ENCODE measurements around the gene ANGEL2. TPM values are rescaled to one million over a fixed set of nuclear protein-coding genes. Genes with fewer than 3 reads are reported as not detected.
A peak's percentile ranks its signal among the peaks of the same experiment; 100 is the strongest.
"Not testable (repeated sequence)": the region's sequence is repeated elsewhere in the genome, so short reads cannot be mapped to it uniquely, and the experiment has no call there.

Gene ANGEL2
- total RNA-seq, 1 donor from 2014 or later = 21.2 TPM

DNA sequence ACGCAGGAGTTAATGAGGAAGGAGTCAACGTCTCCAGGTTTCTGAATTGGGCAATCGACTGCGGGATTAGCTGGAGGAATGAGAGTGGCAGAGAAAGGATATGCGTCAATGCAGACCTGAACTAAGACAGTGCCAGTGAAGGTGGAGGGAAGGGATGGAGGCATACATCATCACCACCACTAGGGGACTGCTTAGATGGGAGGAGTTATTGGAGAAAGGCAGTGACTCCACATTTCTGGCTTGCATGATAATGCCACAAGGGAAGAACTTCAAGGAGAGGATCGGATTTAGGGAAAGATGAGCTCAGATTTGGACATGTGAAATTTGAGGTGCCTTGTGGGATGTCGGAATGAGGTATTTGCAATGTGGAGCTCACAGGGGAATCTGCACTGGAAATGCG, 47.9 kb downstream of the ANGEL2 start:
- H3K4me1 Mint-ChIP-seq (ENCODE audit: low read depth) = peaks cover 2% of the 10 kb centered on the region
- no peaks in the 10 kb centered on the region for H3K9me3 Mint-ChIP-seq (ENCODE audit: low read depth)
- no peak overlapping the region for H3K27ac Mint-ChIP-seq (ENCODE audit: unreplicated experiment)
- TF ChIP-seq CTCF (IDR thresholded peaks at IDR 0.05) = peak; percentile 66
- H3K27me3 Mint-ChIP-seq (ENCODE audit: low read depth) = no peaks in the 10 kb centered on the region
- DNase-seq (ENCODE audit: low spot score) = no peak
- no peak overlapping the region for H3K4me3 Mint-ChIP-seq (ENCODE audit: unreplicated experiment)
- H3K36me3 Mint-ChIP-seq (ENCODE audit: low read depth) = no peaks in the 10 kb centered on the region

DNA sequence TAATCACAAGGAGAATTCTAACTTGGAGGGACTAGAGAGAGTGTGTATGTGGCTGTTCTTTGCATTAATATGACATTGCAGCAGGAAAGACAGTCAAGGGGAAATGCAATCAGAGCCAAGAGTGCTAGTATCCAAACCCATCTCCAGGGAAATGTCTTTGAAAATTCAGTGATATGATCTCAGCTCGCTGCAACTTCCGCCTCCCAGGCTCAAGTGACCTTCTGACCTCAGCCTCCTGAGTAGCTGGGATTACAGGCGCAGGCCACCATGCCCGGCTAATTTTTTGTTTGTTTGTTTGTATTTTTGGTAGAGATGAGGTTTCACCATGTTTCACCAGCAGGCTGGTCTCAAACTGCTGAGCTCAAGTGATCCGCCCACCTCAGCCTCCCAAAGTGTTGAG, 49.1 kb downstream of the ANGEL2 start:
- Mint-ChIP-seq H3K9me3 (ENCODE audit: low read depth) (no peaks in the 10 kb centered on the region), H3K27me3 (ENCODE audit: low read depth) (no peaks in the 10 kb centered on the region), H3K4me3 (ENCODE audit: unreplicated experiment) (no peak overlapping the region), H3K27ac (ENCODE audit: unreplicated experiment) (no peak overlapping the region), H3K4me1 (ENCODE audit: low read depth) (peaks cover 2% of the 10 kb centered on the region), H3K36me3 (ENCODE audit: low read depth) (peaks cover 4% of the 10 kb centered on the region)
- no peak for DNase-seq (ENCODE audit: low spot score)
- no peak for TF ChIP-seq CTCF (IDR thresholded peaks at IDR 0.05)

- not testable (repeated sequence) for H3K27ac Mint-ChIP-seq (ENCODE audit: unreplicated experiment); H3K9me3 Mint-ChIP-seq (ENCODE audit: low read depth); H3K36me3 Mint-ChIP-seq (ENCODE audit: low read depth); H3K4me3 Mint-ChIP-seq (ENCODE audit: unreplicated experiment); H3K27me3 Mint-ChIP-seq (ENCODE audit: low read depth); H3K4me1 Mint-ChIP-seq (ENCODE audit: low read depth); DNase-seq (ENCODE audit: low spot score)
Observed at GRCh38 chr1:212964993-212965392, 50.7 kb downstream of the ANGEL2 start.

DNA sequence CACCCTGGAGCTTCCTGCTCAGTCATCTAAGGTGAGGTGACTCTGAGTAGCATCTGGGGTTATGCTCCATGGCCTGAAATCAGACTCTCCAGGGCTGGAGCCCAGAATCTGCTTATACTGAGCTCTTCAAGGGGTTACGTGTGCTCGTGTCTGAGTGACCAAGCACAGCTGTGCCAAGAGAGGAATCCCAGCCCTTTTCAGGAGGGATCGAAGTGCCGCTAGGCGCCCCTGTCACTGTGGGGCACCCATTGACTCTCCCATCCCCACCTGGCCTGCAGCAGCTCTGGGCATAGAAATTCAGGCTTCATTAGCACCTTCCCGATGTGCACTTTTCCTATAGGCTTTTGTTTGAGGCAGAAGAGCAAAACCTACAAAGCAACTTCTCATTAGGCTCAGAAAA, 51.6 kb downstream of the ANGEL2 start:
- Mint-ChIP-seq H3K4me1 (ENCODE audit: low read depth) (peaks cover 4% of the 10 kb centered on the region), H3K36me3 (ENCODE audit: low read depth) (peaks cover 6% of the 10 kb centered on the region), H3K27ac (ENCODE audit: unreplicated experiment) (no peak overlapping the region)

DNA sequence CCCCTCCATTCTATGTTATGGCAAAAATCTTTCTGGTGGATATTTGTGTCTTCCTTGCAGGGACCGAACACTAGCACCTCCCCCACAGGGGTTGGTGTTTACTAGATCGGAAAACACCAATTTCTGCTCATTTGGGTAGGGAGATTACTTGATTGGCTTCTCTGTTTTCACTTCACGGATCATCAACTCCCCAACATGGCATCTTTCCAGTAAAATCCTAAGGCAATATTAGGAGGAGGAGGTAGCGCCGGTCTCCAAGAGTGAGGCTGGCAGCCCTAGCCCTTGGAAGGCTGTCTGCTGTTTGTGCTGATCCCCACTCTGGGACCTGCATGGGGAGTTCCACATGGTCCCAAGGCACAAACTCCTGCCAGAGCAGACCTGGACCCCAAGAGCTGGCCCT, 53.2 kb downstream of the ANGEL2 start:
- no peaks in the 10 kb centered on the region for H3K27me3 Mint-ChIP-seq (ENCODE audit: low read depth)
- H3K4me1 Mint-ChIP-seq (ENCODE audit: low read depth) = peaks cover 16% of the 10 kb centered on the region
- no peak for TF ChIP-seq CTCF (IDR thresholded peaks at IDR 0.05)
- DNase-seq (ENCODE audit: low spot score) = no peak
- H3K36me3 Mint-ChIP-seq (ENCODE audit: low read depth) = peaks cover 8% of the 10 kb centered on the region
- no peaks in the 10 kb centered on the region for H3K9me3 Mint-ChIP-seq (ENCODE audit: low read depth)
- no peak overlapping the region for H3K4me3 Mint-ChIP-seq (ENCODE audit: unreplicated experiment)
- no peak overlapping the region for H3K27ac Mint-ChIP-seq (ENCODE audit: unreplicated experiment)

More for the DNA sequence above, 51.6 kb downstream of the ANGEL2 start:
- H3K4me3 Mint-ChIP-seq (ENCODE audit: unreplicated experiment) = no peak overlapping the region
- TF ChIP-seq CTCF (IDR thresholded peaks at IDR 0.05) = no peak
- DNase-seq (ENCODE audit: low spot score) = no peak
- H3K27me3 Mint-ChIP-seq (ENCODE audit: low read depth) = no peaks in the 10 kb centered on the region
- H3K9me3 Mint-ChIP-seq (ENCODE audit: low read depth) = no peaks in the 10 kb centered on the region

GRCh38 chr1:212960932-212961331, 54.7 kb downstream of the ANGEL2 start:
- TF ChIP-seq CTCF (IDR thresholded peaks at IDR 0.05) = no peak
- no peak for DNase-seq (ENCODE audit: low spot score)
- H3K27ac Mint-ChIP-seq (ENCODE audit: unreplicated experiment) = no peak overlapping the region
- H3K4me3 Mint-ChIP-seq (ENCODE audit: unreplicated experiment) = no peak overlapping the region
- H3K36me3 Mint-ChIP-seq (ENCODE audit: low read depth) = peaks cover 8% of the 10 kb centered on the region
- H3K9me3 Mint-ChIP-seq (ENCODE audit: low read depth) = no peaks in the 10 kb centered on the region
- H3K4me1 Mint-ChIP-seq (ENCODE audit: low read depth) = peaks cover 16% of the 10 kb centered on the region
- no peaks in the 10 kb centered on the region for H3K27me3 Mint-ChIP-seq (ENCODE audit: low read depth)
